Measurements from ENCODE around the gene BCKDHA.

DNA sequence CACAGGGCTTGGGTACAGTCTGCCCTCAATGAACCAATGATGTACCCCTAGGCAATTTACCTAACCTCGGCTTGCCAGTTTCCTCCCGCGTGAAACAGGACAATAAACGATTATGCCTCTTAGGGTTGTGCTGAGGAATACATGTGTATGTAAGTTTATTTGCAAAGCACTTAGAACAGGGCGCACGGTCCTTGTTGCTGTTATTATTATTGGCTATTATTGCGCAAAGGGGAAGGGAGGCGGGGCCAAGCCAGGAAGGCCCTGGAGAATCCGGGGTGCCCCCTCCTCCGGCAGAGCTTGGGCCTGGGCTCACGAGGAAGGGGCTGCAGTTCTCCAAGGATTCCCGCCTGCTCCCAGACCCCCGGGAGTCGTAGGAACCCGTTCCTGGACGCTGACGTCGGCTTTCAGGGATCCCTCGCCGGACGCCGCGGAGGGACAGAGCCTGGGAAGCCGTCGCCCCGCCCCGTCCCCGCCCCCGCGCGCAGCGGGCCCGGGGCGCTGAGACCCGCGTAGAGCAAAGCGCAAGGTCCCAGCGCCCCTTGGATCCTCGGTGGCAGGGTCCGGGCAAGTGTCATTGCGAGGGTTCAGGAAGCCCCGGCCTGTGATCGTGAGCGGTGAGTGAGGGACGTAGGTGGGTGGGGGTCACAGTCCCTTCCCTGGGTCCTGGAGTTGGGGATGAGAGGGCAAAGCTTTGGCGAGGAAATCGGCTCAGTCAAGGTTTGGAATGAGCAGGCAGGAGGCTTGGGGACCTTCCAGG lies 21.2 kb upstream of the BCKDHA start, which contains the start of gene TMEM91:
- no peak for TF ChIP-seq EZH2 (IDR thresholded peaks at IDR 0.05; ENCODE audit: borderline replicate concordance, low read depth, low read length, severe bottlenecking)
- TF ChIP-seq CTCF (IDR thresholded peaks at IDR 0.05; ENCODE audit: borderline replicate concordance, extremely low read depth, low read length, poor library complexity, severe bottlenecking) = no peak
